Suprapubic skin (tissue), 4 donors: ENCODE results near the gene PIN1. TPM values are rescaled to one million over a fixed set of nuclear protein-coding genes. Genes with fewer than 3 reads are reported as not detected.

Experiments
- DNase-seq, 2 donors: peaks; one replicate each; pipeline ENCODE4 v3.0.0-alpha.2; 2019; ENCODE audit warnings: low spot score in 2 of 2
- H3K27ac ChIP-seq: fragments of 200-600 bp; sonication (generic); one replicate; pipeline ENCODE4 v1.5.1; 2019
- H3K27me3 ChIP-seq: fragments of 200-600 bp; sonication (generic); one replicate; pipeline ENCODE4 v1.5.1; 2019
- H3K36me3 ChIP-seq: fragments of 200-600 bp; sonication (generic); one replicate; pipeline ENCODE4 v1.5.1; 2019
- H3K4me1 ChIP-seq: fragments of 200-600 bp; sonication (generic); one replicate; pipeline ENCODE4 v1.5.1; 2019
- H3K4me3 ChIP-seq: fragments of 200-600 bp; sonication (generic); one replicate; pipeline ENCODE4 v1.5.1; 2019; ENCODE audit warnings: mild to moderate bottlenecking
- H3K9me3 ChIP-seq: fragments of 200-600 bp; sonication (generic); one replicate; pipeline ENCODE4 v1.5.1; 2019
- EP300 ChIP-seq: sonication (generic); formaldehyde crosslinking; IDR thresholded peaks from one replicate; pipeline ENCODE4 v1.6.1; 2017; ENCODE audit warnings: antibody characterized with exemption
- POLR2A ChIP-seq, 2 donors: fragments of 450-650 bp; IDR thresholded peaks; one replicate each; pipeline ENCODE4 v1.6.1; 2017; ENCODE audit warnings: antibody characterized with exemption in 2 of 2, mild to moderate bottlenecking in 2 of 2, moderate library complexity in 2 of 2
- POLR2AphosphoS5 ChIP-seq, 3 donors: sonication (generic); formaldehyde crosslinking; IDR thresholded peaks; one replicate each; pipeline ENCODE4 v1.6.1; 2017; ENCODE audit warnings: antibody characterized with exemption in 3 of 3
- WGBS: methylation state at CpG from one replicate; pipeline ENCODE4 v1.1.5; 2018; 5-methylcytosine and 5-hydroxymethylcytosine counted together
- total RNA-seq, 4 donors: library from RNA; depleted of rRNA; stranded (reverse); fragments of >200 nt; gene quantifications; one replicate each; pipeline ENCODE4 v1.1.0, GENCODE V29; 2016
- TF ChIP-seq, protein P1 (sequence below), 2 donors: fragments of 200-600 bp in 1 of 2; fragments of 450-650 bp in 1 of 2; sonication (generic) in 1 of 2; IDR thresholded peaks; one replicate each; pipeline ENCODE4 v1.5.1; 2016 to 2019; ENCODE audit warnings: antibody characterized with exemption in 2 of 2, mild to moderate bottlenecking in 1 of 2, moderate library complexity in 1 of 2

Gene PIN1
- total RNA-seq, 4 donors from 2014 or later, result 60.5 to 75.9 (median 65.8) TPM

DNA sequence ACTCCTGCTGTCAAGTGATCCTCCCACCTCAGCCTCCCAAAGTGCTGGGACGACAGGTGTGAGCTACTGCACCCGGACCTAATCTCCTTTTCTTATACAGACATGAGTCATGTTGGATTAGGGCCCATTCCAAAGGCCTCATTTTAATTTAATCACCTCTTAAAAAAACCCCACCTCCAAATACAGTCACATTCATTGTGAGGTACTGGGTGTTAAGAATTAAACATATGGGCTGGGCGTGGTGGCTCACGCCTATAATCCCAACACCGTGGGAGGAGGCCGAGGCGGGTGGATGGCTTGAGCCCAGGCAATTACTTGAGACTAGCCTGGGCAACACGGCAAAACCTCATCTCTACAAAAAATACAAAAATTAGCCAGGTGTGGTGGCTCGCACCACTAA lies 46.6 kb downstream of the PIN1 start:
- no peaks in the 10 kb centered on the region for H3K4me1 ChIP-seq
- TF ChIP-seq POLR2A (IDR thresholded peaks at IDR 0.05) (no peak), POLR2AphosphoS5 (IDR thresholded peaks at IDR 0.05) (no peak), EP300 (no peak)
- TF ChIP-seq, protein P1, sequence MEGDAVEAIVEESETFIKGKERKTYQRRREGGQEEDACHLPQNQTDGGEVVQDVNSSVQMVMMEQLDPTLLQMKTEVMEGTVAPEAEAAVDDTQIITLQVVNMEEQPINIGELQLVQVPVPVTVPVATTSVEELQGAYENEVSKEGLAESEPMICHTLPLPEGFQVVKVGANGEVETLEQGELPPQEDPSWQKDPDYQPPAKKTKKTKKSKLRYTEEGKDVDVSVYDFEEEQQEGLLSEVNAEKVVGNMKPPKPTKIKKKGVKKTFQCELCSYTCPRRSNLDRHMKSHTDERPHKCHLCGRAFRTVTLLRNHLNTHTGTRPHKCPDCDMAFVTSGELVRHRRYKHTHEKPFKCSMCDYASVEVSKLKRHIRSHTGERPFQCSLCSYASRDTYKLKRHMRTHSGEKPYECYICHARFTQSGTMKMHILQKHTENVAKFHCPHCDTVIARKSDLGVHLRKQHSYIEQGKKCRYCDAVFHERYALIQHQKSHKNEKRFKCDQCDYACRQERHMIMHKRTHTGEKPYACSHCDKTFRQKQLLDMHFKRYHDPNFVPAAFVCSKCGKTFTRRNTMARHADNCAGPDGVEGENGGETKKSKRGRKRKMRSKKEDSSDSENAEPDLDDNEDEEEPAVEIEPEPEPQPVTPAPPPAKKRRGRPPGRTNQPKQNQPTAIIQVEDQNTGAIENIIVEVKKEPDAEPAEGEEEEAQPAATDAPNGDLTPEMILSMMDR (IDR thresholded peaks at IDR 0.05), result no peak
- no peaks in the 10 kb centered on the region for H3K9me3 ChIP-seq
- WGBS, result 33% methylated on average over 8 of the region's 9 CpGs
- no peak for DNase-seq
- no peaks in the 10 kb centered on the region for H3K36me3 ChIP-seq
- H3K27me3 ChIP-seq, result no peaks in the 10 kb centered on the region
- no peak overlapping the region for H3K27ac ChIP-seq
- no peak overlapping the region for H3K4me3 ChIP-seq

DNA sequence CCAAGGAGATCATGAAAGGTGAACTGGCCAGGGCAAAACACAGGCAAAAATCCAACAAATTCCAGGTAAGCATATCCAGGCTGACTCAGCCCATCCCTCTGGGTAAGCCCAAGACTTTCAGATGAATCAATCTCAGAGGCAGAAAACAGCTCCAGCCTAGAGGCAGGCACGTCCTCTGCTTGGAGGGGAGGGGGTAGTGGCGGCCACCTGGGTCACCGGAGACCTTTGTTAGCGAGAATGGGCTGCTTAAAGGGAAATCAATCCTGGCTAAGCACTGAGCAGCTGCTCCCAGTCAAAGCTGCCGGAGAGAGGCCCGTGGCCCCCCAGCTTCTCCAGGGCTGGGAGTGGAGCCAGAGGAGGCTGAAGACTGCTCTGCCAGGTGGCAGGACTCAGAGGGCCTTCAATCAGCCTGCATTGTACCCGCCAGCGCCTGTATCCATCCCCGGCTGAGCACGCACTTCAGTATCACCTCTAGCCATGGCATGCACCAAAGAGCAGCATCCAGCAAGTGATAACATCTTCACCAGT lies 48.2 kb downstream of the PIN1 start:
- H3K4me1 ChIP-seq, result no peaks in the 10 kb centered on the region
- H3K36me3 ChIP-seq, result no peaks in the 10 kb centered on the region
- no peaks in the 10 kb centered on the region for H3K27me3 ChIP-seq
- 34% methylated on average over 10 of the region's 10 CpGs for WGBS
- TF ChIP-seq EP300, result no peak
- no peak for TF ChIP-seq POLR2A (IDR thresholded peaks at IDR 0.05)
- TF ChIP-seq POLR2AphosphoS5 (IDR thresholded peaks at IDR 0.05), result no peak
- TF ChIP-seq, protein P1 (IDR thresholded peaks at IDR 0.05), result no peak
- no peaks in the 10 kb centered on the region for H3K9me3 ChIP-seq
- peak overlapping the region; percentile 27 for H3K27ac ChIP-seq
- no peak for DNase-seq
- no peak overlapping the region for H3K4me3 ChIP-seq

DNA sequence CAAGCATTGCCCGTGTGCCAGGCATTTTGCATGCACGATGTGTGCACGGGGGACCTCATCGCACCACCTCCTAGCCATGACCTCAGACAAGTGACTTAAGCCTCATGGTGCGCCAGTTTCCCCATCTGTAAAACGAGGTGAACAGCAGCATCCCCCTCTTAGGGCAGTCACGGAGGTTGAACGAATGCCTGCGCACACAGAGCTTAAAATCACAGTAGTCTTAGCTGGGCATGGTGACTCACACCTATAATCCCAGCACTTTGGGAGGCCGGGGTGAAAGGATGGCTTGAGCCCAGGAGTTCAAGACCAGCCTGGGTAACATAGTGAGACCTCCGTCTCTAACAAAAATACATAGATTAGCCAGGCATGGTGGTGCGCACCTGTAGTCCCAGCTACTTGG lies 48.6 kb downstream of the PIN1 start:
- H3K4me1 ChIP-seq, result no peaks in the 10 kb centered on the region
- TF ChIP-seq EP300 (no peak), POLR2A (IDR thresholded peaks at IDR 0.05) (no peak), POLR2AphosphoS5 (IDR thresholded peaks at IDR 0.05) (no peak)
- TF ChIP-seq, protein P1 (IDR thresholded peaks at IDR 0.05), result no peak
- no peak for DNase-seq
- H3K36me3 ChIP-seq, result no peaks in the 10 kb centered on the region
- no peaks in the 10 kb centered on the region for H3K27me3 ChIP-seq
- H3K27ac ChIP-seq, result peak overlapping the region; percentile 27
- 64% methylated on average over 7 of the region's 12 CpGs for WGBS
- H3K9me3 ChIP-seq, result no peaks in the 10 kb centered on the region
- no peak overlapping the region for H3K4me3 ChIP-seq

DNA sequence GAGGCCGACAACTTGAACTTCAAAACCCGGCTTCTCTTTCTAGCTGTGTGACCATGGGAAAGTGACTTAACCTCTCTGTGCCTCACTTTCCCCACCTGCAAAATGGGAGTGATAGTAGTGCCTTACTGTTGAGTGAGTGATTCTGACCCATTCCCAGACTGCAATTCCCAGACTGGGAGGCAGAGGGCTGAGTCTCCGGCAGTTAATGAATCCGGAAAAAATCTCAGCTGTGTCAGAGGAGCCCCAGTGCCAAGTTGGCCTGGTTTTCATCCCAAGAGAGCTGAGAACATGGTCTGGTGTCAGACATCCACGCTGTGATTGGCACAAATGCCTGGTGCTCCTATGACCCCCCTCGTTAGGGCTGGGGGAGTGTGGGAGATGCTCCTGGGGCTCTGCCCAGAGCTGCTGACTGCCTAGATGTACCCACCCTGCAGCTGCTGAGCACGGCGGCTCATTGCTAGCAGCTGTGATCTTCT lies 50.0 kb downstream of the PIN1 start:
- Histone ChIP-seq H3K27me3 (no peaks in the 10 kb centered on the region), H3K36me3 (no peaks in the 10 kb centered on the region), H3K27ac (no peak overlapping the region), H3K4me3 (no peak overlapping the region), H3K9me3 (no peaks in the 10 kb centered on the region), H3K4me1 (peaks cover 5% of the 10 kb centered on the region)
- TF ChIP-seq POLR2AphosphoS5 (IDR thresholded peaks at IDR 0.05), result no peak
- TF ChIP-seq, protein P1 (IDR thresholded peaks at IDR 0.05), result peak; percentile 31 to 39
- DNase-seq, result no peak
- WGBS, result 49% methylated on average over 4 of the region's 8 CpGs

DNA sequence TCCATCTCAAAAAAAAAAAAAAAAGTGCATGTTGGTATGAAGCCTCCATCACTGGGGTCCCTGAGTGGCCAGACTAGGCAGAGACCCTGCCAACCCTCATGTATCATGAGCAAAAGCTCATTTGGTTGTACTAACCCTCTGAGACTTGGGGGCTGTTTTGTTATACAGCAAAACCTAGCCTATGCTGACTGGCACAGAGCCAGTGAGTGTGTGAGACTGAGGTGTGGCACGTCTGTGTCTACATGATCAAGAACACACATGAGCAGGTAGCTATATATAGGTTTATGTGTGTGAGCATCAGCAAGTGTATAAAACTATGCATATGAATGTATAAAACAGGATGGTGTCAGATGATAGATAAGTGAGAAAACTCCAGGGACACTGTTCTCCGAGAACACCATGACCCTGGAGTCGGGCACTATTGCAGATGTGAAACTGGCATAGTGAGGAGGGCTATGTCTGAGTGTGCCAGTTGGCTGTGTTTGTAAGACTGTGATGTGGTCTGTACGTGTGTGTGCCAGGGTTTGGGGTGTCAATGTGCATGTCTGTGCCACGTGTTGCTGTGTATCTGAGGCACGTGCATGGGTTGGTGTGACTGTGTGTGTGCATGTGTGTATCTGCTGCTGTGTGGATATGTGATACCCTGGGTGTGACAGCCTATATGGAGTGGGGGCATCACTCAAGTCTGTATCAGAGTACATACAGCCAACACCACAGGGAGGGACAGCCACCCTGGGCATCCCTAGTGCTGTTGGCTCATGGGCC lies 56.7 kb downstream of the PIN1 start:
- DNase-seq, result no peak
- Histone ChIP-seq H3K27me3 (no peaks in the 10 kb centered on the region), H3K36me3 (no peaks in the 10 kb centered on the region), H3K4me3 (no peak overlapping the region), H3K9me3 (no peaks in the 10 kb centered on the region), H3K27ac (no peak overlapping the region), H3K4me1 (peaks cover 7% of the 10 kb centered on the region)
- 75% methylated on average over 3 of the region's 6 CpGs for WGBS
- TF ChIP-seq, protein P1 (IDR thresholded peaks at IDR 0.05), result no peak
- TF ChIP-seq EP300 (no peak), POLR2A (IDR thresholded peaks at IDR 0.05) (no peak), POLR2AphosphoS5 (IDR thresholded peaks at IDR 0.05) (no peak)
